Brain pericyte (primary cell): ENCODE data around the gene COL8A1.

Experiments used
- DNase-seq: peaks from one replicate; pipeline ENCODE4 v3.0.0-alpha.2; 2012; ENCODE audit warnings: low read depth, low spot score

COL8A1 gene

GRCh38 chr3:99760031-99760430 lies 121.6 kb downstream of the COL8A1 start:
- DNase-seq, result no peak

GRCh38 chr3:99760629-99761028 lies 122.2 kb downstream of the COL8A1 start:
- DNase-seq, result no peak

- no peak for DNase-seq
Observed at GRCh38 chr3:99761415-99762165, 123.2 kb downstream of the COL8A1 start.

- DNase-seq, result no peak
Observed at GRCh38 chr3:99762901-99763300, 124.5 kb downstream of the COL8A1 start.

- DNase-seq, result no peak
Observed at GRCh38 chr3:99764377-99764776, 126.0 kb downstream of the COL8A1 start.

- no peak for DNase-seq
Observed at GRCh38 chr3:99765042-99765942, 126.9 kb downstream of the COL8A1 start.

GRCh38 chr3:99767291-99767690 lies 128.9 kb downstream of the COL8A1 start:
- DNase-seq, result no peak

- no peak for DNase-seq
Observed at GRCh38 chr3:99768126-99768525, 129.7 kb downstream of the COL8A1 start.

- DNase-seq, result no peak
Observed at GRCh38 chr3:99768808-99769501, 130.6 kb downstream of the COL8A1 start.

- DNase-seq, result no peak
Observed at GRCh38 chr3:99772171-99772570, 133.8 kb downstream of the COL8A1 start.

- no peak for DNase-seq
Observed at GRCh38 chr3:99772671-99773070, 134.3 kb downstream of the COL8A1 start.

GRCh38 chr3:99774467-99774866 lies 136.1 kb downstream of the COL8A1 start:
- DNase-seq, result peak; percentile 94

- no peak for DNase-seq
Observed at GRCh38 chr3:99776516-99777209, 138.3 kb downstream of the COL8A1 start.

GRCh38 chr3:99777210-99777549 lies 138.8 kb downstream of the COL8A1 start:
- no peak for DNase-seq

GRCh38 chr3:99777708-99778107 lies 139.3 kb downstream of the COL8A1 start:
- DNase-seq, result peak; percentile 43

GRCh38 chr3:99780749-99781148 lies 142.4 kb downstream of the COL8A1 start:
- no peak for DNase-seq

- no peak for DNase-seq
Observed at GRCh38 chr3:99781761-99782160, 143.4 kb downstream of the COL8A1 start.

GRCh38 chr3:99783011-99783573 lies 144.7 kb downstream of the COL8A1 start:
- no peak for DNase-seq

GRCh38 chr3:99789011-99789721 lies 150.8 kb downstream of the COL8A1 start:
- DNase-seq, result peak; percentile 38

GRCh38 chr3:99794485-99794884 lies 156.1 kb downstream of the COL8A1 start:
- no peak for DNase-seq

- no peak for DNase-seq
Observed at GRCh38 chr3:99795573-99795972, 157.2 kb downstream of the COL8A1 start.
